ENCODE data around the gene DOCK2.

The DOCK2 gene

GRCh38 chr5:169938439-169938838, 301.4 kb downstream of the DOCK2 start:
- H3K36me3 ChIP-seq (ENCODE audit: control insufficient read depth in 2 of 2, insufficient read depth in 1 of 2, low read length in 2 of 2) = no peaks in the 10 kb centered on the region
- no peak overlapping the region for H3K4me3 ChIP-seq (ENCODE audit: low read depth, low read length)
- H3K9me3 ChIP-seq (ENCODE audit: control insufficient read depth, insufficient read depth, low read depth, low read length) = no peaks in the 10 kb centered on the region
- no peak overlapping the region for H3K27ac ChIP-seq (ENCODE audit: extremely low read depth, low read depth, low read length)
- TF ChIP-seq SP2 (tag by site-specific recombination; IDR thresholded peaks at IDR 0.05) = no peak
- no peak for TF ChIP-seq MEIS1 (CRISPR knock-in tag; IDR thresholded peaks at IDR 0.05; ENCODE audit: borderline replicate concordance)
- TF ChIP-seq ZNF488 (tag by site-specific recombination; IDR thresholded peaks at IDR 0.05) = no peak
- no peak for TF ChIP-seq ZBTB49 (tag by site-specific recombination; IDR thresholded peaks at IDR 0.05; ENCODE audit: low read depth)
- TF ChIP-seq ZNF610 (tag by site-specific recombination; IDR thresholded peaks at IDR 0.05; ENCODE audit: borderline replicate concordance) = no peak
- no peak for TF ChIP-seq TRIM28 (IDR thresholded peaks at IDR 0.05; ENCODE audit: borderline replicate concordance, low read length)
- no peak for TF ChIP-seq ZNF707 (tag by site-specific recombination; IDR thresholded peaks at IDR 0.05)
- no peak for TF ChIP-seq ZNF548 (tag by site-specific recombination; IDR thresholded peaks at IDR 0.05)
- no peak for TF ChIP-seq FEZF1 (tag by site-specific recombination; IDR thresholded peaks at IDR 0.05)
- no peak for TF ChIP-seq ZNF701 (tag by site-specific recombination; IDR thresholded peaks at IDR 0.05)
- no peak for TF ChIP-seq ATF2 (tag by site-specific recombination; IDR thresholded peaks at IDR 0.05; ENCODE audit: low read depth)
- TF ChIP-seq ZNF324 (tag by site-specific recombination; IDR thresholded peaks at IDR 0.05) = no peak
- TF ChIP-seq ZBTB10 (tag by site-specific recombination; IDR thresholded peaks at IDR 0.05) = no peak
- TF ChIP-seq ZBTB6 (tag by site-specific recombination; IDR thresholded peaks at IDR 0.05) = no peak
- TF ChIP-seq ZNF184 (tag by site-specific recombination; IDR thresholded peaks at IDR 0.05) = no peak
- no peak for TF ChIP-seq PRDM4 (tag by site-specific recombination; IDR thresholded peaks at IDR 0.05)
- no peak for TF ChIP-seq ZNF530 (tag by site-specific recombination; IDR thresholded peaks at IDR 0.05; ENCODE audit: low read depth)
- TF ChIP-seq KLF16 (tag by site-specific recombination; IDR thresholded peaks at IDR 0.05) = no peak
- ChIA-PET POLR2A (no interaction called here), CTCF (interaction anchor here (1.2 kb wide), 1 partner anchor 42 kb away, joined by 3 read pairs; the partner anchor contains the start of gene INSYN2B)
- no peaks in the 10 kb centered on the region for H3K4me1 ChIP-seq (ENCODE audit: control insufficient read depth, insufficient read depth, low read length)

Measured in HEK293 (cell line).